CD14-positive monocyte (primary cell): ENCODE measurements around the gene TTC14. TPM values are rescaled to one million over a fixed set of nuclear protein-coding genes. Genes with fewer than 3 reads are reported as not detected.

ENCODE experiments used
- DNase-seq, 3 donors: peaks; one replicate each; pipeline ENCODE4 v3.0.0-alpha.2; 2011 to 2022
- H2AFZ ChIP-seq: 2 replicates; pipeline ENCODE4 v1.6.0; 2012; ENCODE audit warnings: mild to moderate bottlenecking, low read depth, low read length, inconsistent platforms; ENCODE audit not compliant: insufficient read depth, poor library complexity, severe bottlenecking
- H3K27ac ChIP-seq, 2 donors: 1 replicate in 1 of 2; 2 replicates in 1 of 2; pipeline ENCODE4 v1.5.1; 2012 to 2013; ENCODE audit warnings: low read length in 2 of 2, control low read depth in 1 of 2, inconsistent platforms in 1 of 2, low read depth in 1 of 2, mild to moderate bottlenecking in 1 of 2
- H3K27me3 ChIP-seq, 2 donors: one replicate each; pipeline versions ENCODE4 v1.6.0 to v1.6.1; 2011 to 2013; ENCODE audit warnings: low read length in 2 of 2; ENCODE audit not compliant: control insufficient read depth in 2 of 2, insufficient read depth in 2 of 2
- H3K36me3 ChIP-seq, 2 donors: replicated peaks in 1 of 2; 1 replicate in 1 of 2; 2 replicates in 1 of 2; pipeline versions ENCODE4 v1.5.1 to v1.6.1; 2012 to 2013; ENCODE audit warnings: low read length in 2 of 2, control low read depth in 1 of 2, inconsistent platforms in 1 of 2, mild to moderate bottlenecking in 1 of 2; ENCODE audit not compliant: insufficient read depth in 2 of 2, control insufficient read depth in 1 of 2
- H3K4me1 ChIP-seq, 2 donors: 1 replicate in 1 of 2; 2 replicates in 1 of 2; pipeline versions ENCODE4 v1.5.1 to v1.6.1; 2012 to 2013; ENCODE audit warnings: low read length in 2 of 2, control low read depth in 1 of 2, inconsistent platforms in 1 of 2, mild to moderate bottlenecking in 1 of 2, moderate library complexity in 1 of 2; ENCODE audit not compliant: insufficient read depth in 2 of 2, control insufficient read depth in 1 of 2
- H3K4me2 ChIP-seq: replicated peaks from 2 replicates; pipeline ENCODE3; 2012; ENCODE audit warnings: low read length, moderate library complexity, mild to moderate bottlenecking; ENCODE audit not compliant: poor library complexity, severe bottlenecking; ENCODE audit errors: extremely low read depth
- H3K4me3 ChIP-seq, 3 experiments: fragments of 200-600 bp in 1 of 3; sonication (generic) in 1 of 3; replicated peaks in 1 of 3; 1 replicate in 2 of 3; 2 replicates in 1 of 3; pipeline ENCODE4 v1.5.1; 2011 to 2013; ENCODE audit warnings: low read length in 3 of 3, mild to moderate bottlenecking in 3 of 3, control low read depth in 2 of 3, low read depth in 2 of 3, inconsistent platforms in 1 of 3, moderate library complexity in 1 of 3
- H3K79me2 ChIP-seq: 2 replicates; pipeline ENCODE4 v1.6.0; 2012; ENCODE audit warnings: mild to moderate bottlenecking, control low read depth, inconsistent platforms, low read length, moderate library complexity; ENCODE audit not compliant: insufficient read depth
- H3K9ac ChIP-seq: 2 replicates; pipeline ENCODE4 v1.6.0; 2017; ENCODE audit warnings: low read length, mild to moderate bottlenecking; ENCODE audit not compliant: insufficient read depth, poor library complexity, severe bottlenecking
- H3K9me3 ChIP-seq, 2 donors: replicated peaks in 1 of 2; 1 replicate in 1 of 2; 2 replicates in 1 of 2; pipeline versions ENCODE4 v1.5.1 to v1.6.1; 2012 to 2013; ENCODE audit warnings: low read length in 2 of 2, control low read depth in 1 of 2; ENCODE audit not compliant: control insufficient read depth in 1 of 2, insufficient read depth in 1 of 2
- H4K20me1 ChIP-seq: 2 replicates; pipeline ENCODE4 v1.6.0; 2012; ENCODE audit warnings: mild to moderate bottlenecking, low read length, control low read depth, moderate library complexity; ENCODE audit not compliant: insufficient read depth
- H3K27ac Mint-ChIP-seq, 7 donors: one replicate each; pipeline ENCODE4 v1.8.0; 2020; ENCODE audit warnings: mild to moderate bottlenecking in 7 of 7, mixed read lengths in 7 of 7, moderate library complexity in 6 of 7, inconsistent platforms in 2 of 7
- H3K27me3 Mint-ChIP-seq, 3 donors: one replicate each; pipeline ENCODE4 v1.8.0; 2021 to 2022; ENCODE audit warnings: low read depth in 3 of 3, mild to moderate bottlenecking in 3 of 3, mixed read lengths in 3 of 3, moderate library complexity in 3 of 3, inconsistent platforms in 1 of 3
- H3K36me3 Mint-ChIP-seq, 2 donors: one replicate each; pipeline ENCODE4 v1.8.0; 2020; ENCODE audit warnings: mixed read lengths in 2 of 2, inconsistent platforms in 1 of 2, mild to moderate bottlenecking in 1 of 2
- H3K4me1 Mint-ChIP-seq: one replicate; pipeline ENCODE4 v1.8.0; 2020; ENCODE audit warnings: mild to moderate bottlenecking, mixed read lengths
- H3K4me3 Mint-ChIP-seq, 2 donors: one replicate each; pipeline ENCODE4 v1.8.0; 2020; ENCODE audit warnings: mild to moderate bottlenecking in 2 of 2, mixed read lengths in 2 of 2, moderate library complexity in 1 of 2
- H3K9me3 Mint-ChIP-seq, 7 donors: one replicate each; pipeline ENCODE4 v1.8.0; 2020 to 2022; ENCODE audit warnings: mixed read lengths in 7 of 7, mild to moderate bottlenecking in 6 of 7, moderate library complexity in 6 of 7, inconsistent platforms in 2 of 7
- CTCF ChIP-seq: fragments of 200-600 bp; IDR thresholded peaks from one replicate; pipeline ENCODE4 v1.8.0; 2022; ENCODE audit warnings: antibody characterized with exemption, mild to moderate bottlenecking
- WGBS: methylation state at CpG from one replicate; pipeline ENCODE4 v1.1.5; 2013; ENCODE audit warnings: missing lambda C conversion rate; ENCODE audit not compliant: insufficient coverage; 5-methylcytosine and 5-hydroxymethylcytosine counted together
- intact Hi-C, 2 donors: fragments of 100-400 bp; cut with micrococcal nuclease; formaldehyde crosslinking; loops; one replicate each; pipeline versions ENCODE4 v1.15.0 to v1.15.1; 2023
- polyA plus RNA-seq, 3 donors: library from polyadenylated mRNA; depleted of rRNA in 1 of 3; unstranded in 2 of 3; stranded (reverse) in 1 of 3; fragments of 300-500 nt in 2 of 3; fragments of >200 nt in 1 of 3; fragmentation: Illumina TruSeq in 2 of 3; gene quantifications; 1 replicate in 2 of 3; 2 replicates in 1 of 3; pipeline ENCODE4 v1.2.3, GENCODE V29; 2012 to 2021

TTC14 gene
- polyA plus RNA-seq, 3 donors, result 18.3 to 40.6 (median 18.9) TPM

- no peak overlapping the region for H3K4me3 Mint-ChIP-seq
- Histone ChIP-seq H3K27me3 (peaks cover 2% of the 10 kb centered on the region in 2 donors), H3K4me3 (no peak overlapping the region), H3K9ac (no peak overlapping the region), H2AFZ (no peak overlapping the region), H4K20me1 (no peaks in the 10 kb centered on the region), H3K4me2 (no peak overlapping the region), H3K27ac (no peak overlapping the region), H3K4me1 (no peaks in the 10 kb centered on the region), H3K36me3 (peaks cover 0 to 5% of the 10 kb centered on the region in 2 donors), H3K79me2 (no peaks in the 10 kb centered on the region), H3K9me3 (no peaks in the 10 kb centered on the region)
- no CpG with 5 or more reads among the region's 3 CpGs for WGBS
- H3K9me3 Mint-ChIP-seq, result peaks cover 0 to 3% (median 0%) of the 10 kb centered on the region in 7 donors
- intact Hi-C loops, result no loop called here
- no peaks in the 10 kb centered on the region for H3K4me1 Mint-ChIP-seq
- H3K27me3 Mint-ChIP-seq, result peaks cover 0 to 4% (median 1%) of the 10 kb centered on the region in 3 donors
- no peak overlapping the region for H3K27ac Mint-ChIP-seq
- TF ChIP-seq CTCF, result no peak
- peaks cover 6% of the 10 kb centered on the region in 2 donors for H3K36me3 Mint-ChIP-seq
- DNase-seq, result no peak
These were observed 29.4 kb downstream of the TTC14 start for GRCh38 chr3:180631317-180631716.

GRCh38 chr3:180633722-180634121 lies 31.8 kb downstream of the TTC14 start:
- H3K4me3 Mint-ChIP-seq, result no peak overlapping the region
- H3K4me2 ChIP-seq, result no peak overlapping the region
- H3K27ac ChIP-seq, result no peak overlapping the region
- no peaks in the 10 kb centered on the region for H3K36me3 ChIP-seq
- H3K27me3 Mint-ChIP-seq, result peaks cover 1 to 4% (median 2%) of the 10 kb centered on the region in 3 donors
- intact Hi-C loops, result no loop called here
- H4K20me1 ChIP-seq, result no peaks in the 10 kb centered on the region
- H3K4me1 ChIP-seq, result no peaks in the 10 kb centered on the region
- no peak overlapping the region for H2AFZ ChIP-seq
- TF ChIP-seq CTCF, result no peak
- H3K4me3 ChIP-seq, result no peak overlapping the region
- H3K4me1 Mint-ChIP-seq, result no peaks in the 10 kb centered on the region
- WGBS, result 38% methylated on average over 2 of the region's 2 CpGs
- peaks cover 0 to 8% (median 0%) of the 10 kb centered on the region in 7 donors for H3K9me3 Mint-ChIP-seq
- H3K9ac ChIP-seq, result no peak overlapping the region
- peaks cover 2% of the 10 kb centered on the region in 2 donors for H3K27me3 ChIP-seq
- no peaks in the 10 kb centered on the region for H3K36me3 Mint-ChIP-seq
- H3K79me2 ChIP-seq, result no peaks in the 10 kb centered on the region
- no peak for DNase-seq
- H3K9me3 ChIP-seq, result no peaks in the 10 kb centered on the region
- no peak overlapping the region for H3K27ac Mint-ChIP-seq
